ENCODE measurements around the gene KRTAP12-2.
"Not testable (repeated sequence)": the region's sequence is repeated elsewhere in the genome, so short reads cannot be mapped to it uniquely, and the experiment has no call there.

The KRTAP12-2 gene

DNA sequence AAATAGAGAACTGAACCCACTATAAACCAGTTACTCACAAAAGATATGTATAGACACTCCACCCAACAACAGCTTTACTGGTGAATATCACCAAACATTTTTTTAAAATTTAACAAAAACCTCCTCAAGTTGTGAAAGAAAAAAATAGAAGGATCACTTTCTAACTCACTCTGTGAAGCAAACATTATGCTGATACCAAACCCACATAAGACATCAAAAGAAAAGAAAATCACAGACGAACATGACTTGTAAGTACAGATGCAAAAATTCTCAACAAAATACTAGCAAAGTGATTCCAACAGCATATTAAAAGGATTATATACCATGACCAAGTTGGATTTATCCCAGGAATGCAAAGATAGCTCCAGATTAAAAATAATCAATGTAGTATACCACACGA is 25.0 kb upstream of the KRTAP12-2 start:
- Histone ChIP-seq H3K27ac (no peak overlapping the region), H3K79me2 (ENCODE audit: insufficient read depth, low read depth) (no peaks in the 10 kb centered on the region), H3K9ac (no peak overlapping the region), H3K27me3 (ENCODE audit: insufficient read depth, low read depth) (peaks cover 47% of the 10 kb centered on the region), H3K4me3 (IDR thresholded peaks at IDR 0.05; ENCODE audit: insufficient read depth, low read depth, low read length) (no peak overlapping the region), H3K4me2 (no peak overlapping the region), H2AFZ (ENCODE audit: low read depth) (no peak overlapping the region), H4K20me1 (ENCODE audit: insufficient read depth) (no peaks in the 10 kb centered on the region), H3K4me1 (ENCODE audit: low read depth, poor library complexity, severe bottlenecking) (no peaks in the 10 kb centered on the region), H3K36me3 (ENCODE audit: insufficient read depth) (no peaks in the 10 kb centered on the region)
- TF ChIP-seq, protein P1, sequence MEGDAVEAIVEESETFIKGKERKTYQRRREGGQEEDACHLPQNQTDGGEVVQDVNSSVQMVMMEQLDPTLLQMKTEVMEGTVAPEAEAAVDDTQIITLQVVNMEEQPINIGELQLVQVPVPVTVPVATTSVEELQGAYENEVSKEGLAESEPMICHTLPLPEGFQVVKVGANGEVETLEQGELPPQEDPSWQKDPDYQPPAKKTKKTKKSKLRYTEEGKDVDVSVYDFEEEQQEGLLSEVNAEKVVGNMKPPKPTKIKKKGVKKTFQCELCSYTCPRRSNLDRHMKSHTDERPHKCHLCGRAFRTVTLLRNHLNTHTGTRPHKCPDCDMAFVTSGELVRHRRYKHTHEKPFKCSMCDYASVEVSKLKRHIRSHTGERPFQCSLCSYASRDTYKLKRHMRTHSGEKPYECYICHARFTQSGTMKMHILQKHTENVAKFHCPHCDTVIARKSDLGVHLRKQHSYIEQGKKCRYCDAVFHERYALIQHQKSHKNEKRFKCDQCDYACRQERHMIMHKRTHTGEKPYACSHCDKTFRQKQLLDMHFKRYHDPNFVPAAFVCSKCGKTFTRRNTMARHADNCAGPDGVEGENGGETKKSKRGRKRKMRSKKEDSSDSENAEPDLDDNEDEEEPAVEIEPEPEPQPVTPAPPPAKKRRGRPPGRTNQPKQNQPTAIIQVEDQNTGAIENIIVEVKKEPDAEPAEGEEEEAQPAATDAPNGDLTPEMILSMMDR (conservative IDR thresholded peaks at IDR 0.05; ENCODE audit: low read depth, low read length), result no peak

DNA sequence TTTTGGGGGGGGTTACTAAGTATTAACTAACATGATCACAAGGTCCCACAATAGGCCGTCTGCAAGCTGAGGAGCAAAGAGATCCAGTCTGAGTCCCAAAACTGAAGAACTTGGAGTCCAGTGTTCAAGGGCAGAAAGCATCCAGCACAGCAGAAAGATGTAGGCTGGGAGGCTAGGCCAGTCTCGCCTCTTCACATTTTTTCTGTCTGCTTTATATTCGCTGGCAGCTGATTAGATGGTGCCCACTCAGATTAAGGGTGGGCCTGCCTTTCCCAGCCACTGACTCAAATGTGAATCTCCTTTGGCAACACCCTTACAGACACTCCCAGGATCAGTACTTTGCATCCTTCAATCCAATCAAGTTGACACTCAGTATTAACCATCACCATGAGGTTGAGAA is 23.0 kb upstream of the KRTAP12-2 start:
- not testable (repeated sequence) for H3K9ac ChIP-seq; H3K4me2 ChIP-seq; H2AFZ ChIP-seq (ENCODE audit: low read depth); H3K27ac ChIP-seq; H3K79me2 ChIP-seq (ENCODE audit: insufficient read depth, low read depth); H4K20me1 ChIP-seq (ENCODE audit: insufficient read depth); H3K4me1 ChIP-seq (ENCODE audit: low read depth, poor library complexity, severe bottlenecking); H3K4me3 ChIP-seq (IDR thresholded peaks at IDR 0.05; ENCODE audit: insufficient read depth, low read depth, low read length); H3K36me3 ChIP-seq (ENCODE audit: insufficient read depth)
- H3K27me3 ChIP-seq (ENCODE audit: insufficient read depth, low read depth), result peaks cover 31% of the 10 kb centered on the region; the same call in 1 of the 2 replicates

DNA sequence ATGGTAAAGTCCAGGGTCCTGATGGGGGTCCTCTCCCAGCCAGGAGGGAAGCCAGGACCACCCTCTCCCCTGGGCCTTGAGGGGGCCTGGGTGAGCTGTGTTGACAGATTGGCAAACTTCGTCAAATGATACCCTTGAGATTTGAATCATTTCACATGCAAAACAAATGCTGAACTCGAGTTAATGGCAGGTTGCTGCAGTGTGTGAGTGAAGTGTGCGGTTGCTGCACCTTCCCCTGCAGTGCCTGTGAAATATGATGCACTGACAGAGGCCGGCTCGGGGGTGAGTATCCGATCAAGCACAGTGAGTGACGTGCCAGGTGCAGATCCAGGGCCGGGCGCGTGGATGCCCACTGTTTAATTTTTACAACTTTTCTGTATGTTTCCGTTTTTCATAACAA is 20.9 kb upstream of the KRTAP12-2 start:
- Histone ChIP-seq H3K27me3 (ENCODE audit: insufficient read depth, low read depth) (peaks cover 36% of the 10 kb centered on the region; the same call in 1 of the 2 replicates), H3K4me1 (ENCODE audit: low read depth, poor library complexity, severe bottlenecking) (no peaks in the 10 kb centered on the region), H3K79me2 (ENCODE audit: insufficient read depth, low read depth) (no peaks in the 10 kb centered on the region), H3K4me2 (no peak overlapping the region), H3K27ac (no peak overlapping the region), H2AFZ (ENCODE audit: low read depth) (no peak overlapping the region), H3K9ac (no peak overlapping the region), H3K36me3 (ENCODE audit: insufficient read depth) (no peaks in the 10 kb centered on the region), H3K4me3 (IDR thresholded peaks at IDR 0.05; ENCODE audit: insufficient read depth, low read depth, low read length) (no peak overlapping the region), H4K20me1 (ENCODE audit: insufficient read depth) (no peaks in the 10 kb centered on the region)
- TF ChIP-seq, protein P1 (conservative IDR thresholded peaks at IDR 0.05; ENCODE audit: low read depth, low read length), result no peak

DNA sequence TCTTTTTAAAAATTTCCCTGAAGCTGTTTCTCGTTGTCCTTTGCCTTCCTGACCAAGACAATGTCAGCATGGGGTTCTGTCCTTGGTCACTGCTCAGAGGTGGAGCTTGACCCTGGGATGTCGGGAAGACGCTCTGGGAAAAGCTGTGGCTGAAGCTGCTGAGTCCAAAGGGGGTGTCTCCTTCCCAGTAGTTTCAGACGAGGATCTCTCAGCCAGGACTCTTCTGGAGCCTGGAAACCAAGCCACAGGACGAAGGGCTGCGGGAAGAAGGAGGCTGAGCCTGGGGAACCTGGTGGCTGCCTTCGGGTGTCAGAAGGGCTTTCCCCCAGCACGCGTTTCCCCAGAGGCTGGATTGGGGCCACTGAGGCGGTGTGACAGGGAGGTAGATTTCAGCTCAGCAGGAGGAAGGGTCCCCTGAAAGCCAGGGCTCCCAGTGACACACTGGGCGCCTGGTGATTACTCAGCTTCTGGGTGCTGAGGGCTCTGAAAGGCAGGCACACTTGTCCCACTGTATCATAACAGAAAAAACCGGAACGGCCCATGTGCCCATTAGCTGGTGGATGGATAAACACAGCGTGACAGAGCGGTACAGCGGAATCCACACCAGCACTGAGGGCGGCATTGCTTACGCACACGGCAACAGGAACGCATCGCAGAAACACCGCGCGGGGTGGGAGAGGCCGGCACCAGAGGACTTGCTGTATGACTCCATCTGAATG is 20.3 kb upstream of the KRTAP12-2 start:
- peaks cover 43% of the 10 kb centered on the region; the same call in 1 of the 2 replicates for H3K27me3 ChIP-seq (ENCODE audit: insufficient read depth, low read depth)
- no peak overlapping the region for H3K27ac ChIP-seq

More for the DNA sequence above, 20.3 kb upstream of the KRTAP12-2 start:
- no peak overlapping the region for H2AFZ ChIP-seq (ENCODE audit: low read depth)
- TF ChIP-seq, protein P1 (conservative IDR thresholded peaks at IDR 0.05; ENCODE audit: low read depth, low read length), result no peak
- H3K79me2 ChIP-seq (ENCODE audit: insufficient read depth, low read depth), result no peaks in the 10 kb centered on the region
- H4K20me1 ChIP-seq (ENCODE audit: insufficient read depth), result no peaks in the 10 kb centered on the region
- no peaks in the 10 kb centered on the region for H3K36me3 ChIP-seq (ENCODE audit: insufficient read depth)
- no peak overlapping the region for H3K4me3 ChIP-seq (IDR thresholded peaks at IDR 0.05; ENCODE audit: insufficient read depth, low read depth, low read length)
- no peaks in the 10 kb centered on the region for H3K4me1 ChIP-seq (ENCODE audit: low read depth, poor library complexity, severe bottlenecking)
- H3K9ac ChIP-seq, result no peak overlapping the region
- no peak overlapping the region for H3K4me2 ChIP-seq

Measured in KMS-11 (cell line).